Vagina (tissue), 2 donors: ENCODE data around the gene CBR3.

Experiments
- POLR2A ChIP-seq, 2 donors: fragments of 450-650 bp; IDR thresholded peaks; one replicate each; pipeline ENCODE4 v1.6.1; 2017; ENCODE audit warnings: antibody characterized with exemption in 2 of 2, mild to moderate bottlenecking in 2 of 2, moderate library complexity in 2 of 2
- TF ChIP-seq, protein P1 (sequence below), 3 experiments: fragments of 450-650 bp in 2 of 3; fragments of 200-600 bp in 1 of 3; sonication (generic) in 1 of 3; IDR thresholded peaks; one replicate each; pipeline ENCODE4 v1.5.1; 2017 to 2019; ENCODE audit warnings: antibody characterized with exemption in 3 of 3, mild to moderate bottlenecking in 2 of 3, moderate library complexity in 2 of 3

DNA sequence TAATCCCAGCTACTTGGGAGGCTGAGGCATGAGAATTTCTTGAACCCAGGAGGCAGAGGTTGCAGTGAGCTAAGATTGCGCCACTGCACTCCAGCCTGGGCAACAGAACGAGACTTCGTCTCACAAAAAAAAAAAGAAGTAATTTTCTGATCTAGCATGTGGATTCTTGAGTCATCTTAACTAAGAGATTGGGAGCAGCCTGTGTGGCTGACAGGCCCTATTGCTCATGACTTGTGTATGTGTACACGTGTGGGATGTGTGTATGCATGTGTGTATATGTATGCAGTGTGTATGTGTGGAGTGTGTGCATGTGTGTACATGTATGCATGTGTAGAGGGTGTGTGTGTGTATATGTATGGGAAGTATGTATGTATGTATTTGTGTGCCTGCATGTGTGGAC lies 51.2 kb downstream of the CBR3 start:
- TF ChIP-seq, protein P1, sequence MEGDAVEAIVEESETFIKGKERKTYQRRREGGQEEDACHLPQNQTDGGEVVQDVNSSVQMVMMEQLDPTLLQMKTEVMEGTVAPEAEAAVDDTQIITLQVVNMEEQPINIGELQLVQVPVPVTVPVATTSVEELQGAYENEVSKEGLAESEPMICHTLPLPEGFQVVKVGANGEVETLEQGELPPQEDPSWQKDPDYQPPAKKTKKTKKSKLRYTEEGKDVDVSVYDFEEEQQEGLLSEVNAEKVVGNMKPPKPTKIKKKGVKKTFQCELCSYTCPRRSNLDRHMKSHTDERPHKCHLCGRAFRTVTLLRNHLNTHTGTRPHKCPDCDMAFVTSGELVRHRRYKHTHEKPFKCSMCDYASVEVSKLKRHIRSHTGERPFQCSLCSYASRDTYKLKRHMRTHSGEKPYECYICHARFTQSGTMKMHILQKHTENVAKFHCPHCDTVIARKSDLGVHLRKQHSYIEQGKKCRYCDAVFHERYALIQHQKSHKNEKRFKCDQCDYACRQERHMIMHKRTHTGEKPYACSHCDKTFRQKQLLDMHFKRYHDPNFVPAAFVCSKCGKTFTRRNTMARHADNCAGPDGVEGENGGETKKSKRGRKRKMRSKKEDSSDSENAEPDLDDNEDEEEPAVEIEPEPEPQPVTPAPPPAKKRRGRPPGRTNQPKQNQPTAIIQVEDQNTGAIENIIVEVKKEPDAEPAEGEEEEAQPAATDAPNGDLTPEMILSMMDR (IDR thresholded peaks at IDR 0.05) = no peak
- TF ChIP-seq POLR2A (IDR thresholded peaks at IDR 0.05) = no peak
